Esophagus muscularis mucosa (tissue), 4 donors: ENCODE results near the gene CD164. TPM values are rescaled to one million over a fixed set of nuclear protein-coding genes. Genes with fewer than 3 reads are reported as not detected.
A peak's percentile ranks its signal among the peaks of the same experiment; 100 is the strongest.

Source experiments
- DNase-seq: peaks from one replicate; pipeline ENCODE4 v3.0.0-alpha.2; 2017; ENCODE audit errors: extremely low spot score
- H3K27ac ChIP-seq, 4 donors: fragments of 200-600 bp; sonication (generic); replicated peaks in 1 of 4; 1 replicate in 3 of 4; 2 replicates in 1 of 4; pipeline ENCODE4 v1.5.1; 2016 to 2019; ENCODE audit warnings: mild to moderate bottlenecking in 1 of 4
- H3K27me3 ChIP-seq, 4 donors: fragments of 200-600 bp; sonication (generic); one replicate each; pipeline versions ENCODE4 v1.5.1 to v1.6.0; 2016 to 2019
- H3K36me3 ChIP-seq, 4 donors: fragments of 200-600 bp; sonication (generic); one replicate each; pipeline ENCODE4 v1.5.1; 2016 to 2019
- H3K4me1 ChIP-seq, 4 donors: fragments of 200-600 bp; sonication (generic); one replicate each; pipeline ENCODE4 v1.5.1; 2016 to 2019
- H3K4me3 ChIP-seq, 4 donors: fragments of 200-600 bp; sonication (generic); 1 replicate in 2 of 4; 2 replicates in 2 of 4; pipeline ENCODE4 v1.5.1; 2016 to 2019; ENCODE audit warnings: mild to moderate bottlenecking in 4 of 4, moderate library complexity in 1 of 4
- H3K9me3 ChIP-seq, 4 donors: fragments of 200-600 bp; sonication (generic); 1 replicate in 3 of 4; 2 replicates in 1 of 4; pipeline ENCODE4 v1.5.1; 2016 to 2019
- CTCF ChIP-seq, 3 experiments: fragments of 200-600 bp in 2 of 3; fragments of 450-650 bp in 1 of 3; sonication (generic) in 2 of 3; IDR thresholded peaks; one replicate each; pipeline ENCODE4 v1.5.1; 2017 to 2019; ENCODE audit warnings: antibody characterized with exemption in 3 of 3, mild to moderate bottlenecking in 2 of 3, moderate library complexity in 1 of 3
- EP300 ChIP-seq: sonication (generic); formaldehyde crosslinking; IDR thresholded peaks from one replicate; pipeline ENCODE4 v1.6.1; 2017; ENCODE audit warnings: antibody characterized with exemption
- POLR2A ChIP-seq: fragments of 450-650 bp; IDR thresholded peaks from one replicate; pipeline ENCODE4 v1.6.1; 2017; ENCODE audit warnings: antibody characterized with exemption, moderate library complexity, mild to moderate bottlenecking, low read depth
- POLR2AphosphoS5 ChIP-seq, 2 donors: sonication (generic); formaldehyde crosslinking; IDR thresholded peaks; one replicate each; pipeline ENCODE4 v1.6.1; 2017; ENCODE audit warnings: antibody characterized with exemption in 2 of 2
- WGBS: methylation state at CpG from one replicate; pipeline ENCODE4 v1.1.5; 2018; 5-methylcytosine and 5-hydroxymethylcytosine counted together
- intact Hi-C: fragments of 100-400 bp; cut with DNase I; formaldehyde crosslinking; loops from one replicate; pipeline ENCODE4 v1.15.1; 2023
- total RNA-seq, 4 donors: library from RNA; depleted of rRNA; stranded (reverse); fragments of >200 nt; gene quantifications; one replicate each; pipeline versions ENCODE4 v1.1.0 to v1.2.1, GENCODE V29; 2016

The CD164 gene
- total RNA-seq, 4 donors from 2014 or later = 94.4 to 139 (median 120) TPM

GRCh38 chr6:109359248-109359647, 23.0 kb downstream of the CD164 start:
- no peak overlapping the region for H3K4me3 ChIP-seq
- peaks cover 0 to 8% (median 0%) of the 10 kb centered on the region in 4 donors for H3K9me3 ChIP-seq
- WGBS = 100% methylated on average over 2 of the region's 2 CpGs
- DNase-seq = no peak
- peaks cover 18 to 88% (median 43%) of the 10 kb centered on the region in 4 donors for H3K36me3 ChIP-seq
- H3K27ac ChIP-seq = no peak overlapping the region
- intact Hi-C loops = no loop called here
- H3K4me1 ChIP-seq = peaks cover 0 to 8% (median 3%) of the 10 kb centered on the region in 4 donors
- TF ChIP-seq POLR2A (no peak), EP300 (no peak), POLR2AphosphoS5 (IDR thresholded peaks at IDR 0.05) (no peak), CTCF (IDR thresholded peaks at IDR 0.05) (no peak)
- no peaks in the 10 kb centered on the region for H3K27me3 ChIP-seq

- peaks cover 18 to 88% (median 39%) of the 10 kb centered on the region in 4 donors for H3K36me3 ChIP-seq
- H3K27ac ChIP-seq = no peak overlapping the region
Observed at GRCh38 chr6:109358204-109358603, 24.1 kb downstream of the CD164 start.

GRCh38 chr6:109356237-109356636, 26.0 kb downstream of the CD164 start:
- peaks cover 10 to 68% (median 29%) of the 10 kb centered on the region in 4 donors for H3K36me3 ChIP-seq
- WGBS = 96% methylated on average over 3 of the region's 3 CpGs
- H3K27ac ChIP-seq = no peak overlapping the region
- DNase-seq = no peak
- no peaks in the 10 kb centered on the region for H3K27me3 ChIP-seq
- no peak overlapping the region for H3K4me3 ChIP-seq
- no peak for TF ChIP-seq POLR2AphosphoS5 (IDR thresholded peaks at IDR 0.05)
- no peak for TF ChIP-seq EP300
- no peak for TF ChIP-seq CTCF (IDR thresholded peaks at IDR 0.05)
- TF ChIP-seq POLR2A = no peak
- intact Hi-C loops = no loop called here
- peaks cover 0 to 18% (median 10%) of the 10 kb centered on the region in 4 donors for H3K4me1 ChIP-seq
- peaks cover 0 to 8% (median 0%) of the 10 kb centered on the region in 4 donors for H3K9me3 ChIP-seq

More at GRCh38 chr6:109358204-109358603, 24.1 kb downstream of the CD164 start:
- DNase-seq = no peak
- H3K9me3 ChIP-seq = peaks cover 0 to 8% (median 0%) of the 10 kb centered on the region in 4 donors
- peaks cover 0 to 8% (median 3%) of the 10 kb centered on the region in 4 donors for H3K4me1 ChIP-seq
- H3K27me3 ChIP-seq = no peaks in the 10 kb centered on the region
- H3K4me3 ChIP-seq = no peak overlapping the region
- TF ChIP-seq POLR2AphosphoS5 (IDR thresholded peaks at IDR 0.05) (no peak), CTCF (IDR thresholded peaks at IDR 0.05) (no peak), POLR2A (no peak), EP300 (no peak)
- intact Hi-C loops = no loop called here

- Histone ChIP-seq H3K4me3 (no peak overlapping the region), H3K36me3 (peaks cover 0 to 29% (median 13%) of the 10 kb centered on the region in 4 donors), H3K27ac (no peak overlapping the region), H3K4me1 (peaks cover 14 to 25% (median 22%) of the 10 kb centered on the region in 4 donors), H3K27me3 (no peaks in the 10 kb centered on the region), H3K9me3 (peaks cover 0 to 7% (median 0%) of the 10 kb centered on the region in 4 donors)
- WGBS = 87% methylated on average over 5 of the region's 5 CpGs
- intact Hi-C loops = no loop called here
- peak; percentile 77 for DNase-seq
- no peak for TF ChIP-seq CTCF (IDR thresholded peaks at IDR 0.05)
- no peak for TF ChIP-seq POLR2A
- peak in 1 of 2 donors; percentile 17 for TF ChIP-seq POLR2AphosphoS5 (IDR thresholded peaks at IDR 0.05)
- TF ChIP-seq EP300 = no peak
Observed at GRCh38 chr6:109351231-109352130, 30.8 kb downstream of the CD164 start.
